Upper lobe of left lung (tissue), 4 donors: ENCODE results near the gene PHPT1.

Experiments
- EP300 ChIP-seq, 4 donors: sonication (generic); formaldehyde crosslinking; IDR thresholded peaks; one replicate each; pipeline ENCODE4 v1.5.1; 2017; ENCODE audit warnings: antibody characterized with exemption in 4 of 4, control low read depth in 2 of 4
- POLR2A ChIP-seq, 4 donors: fragments of 450-650 bp; IDR thresholded peaks; one replicate each; pipeline ENCODE4 v1.5.1; 2016 to 2017; ENCODE audit warnings: antibody characterized with exemption in 4 of 4, mild to moderate bottlenecking in 2 of 4
- POLR2AphosphoS5 ChIP-seq, 2 donors: sonication (generic); formaldehyde crosslinking; IDR thresholded peaks; one replicate each; pipeline ENCODE4 v1.5.1; 2017; ENCODE audit warnings: antibody characterized with exemption in 2 of 2
- TF ChIP-seq, protein P1 (sequence below), 6 experiments: fragments of 450-650 bp in 4 of 6; fragments of 200-600 bp in 2 of 6; sonication (generic) in 2 of 6; IDR thresholded peaks; one replicate each; pipeline ENCODE4 v1.5.1; 2016 to 2019; ENCODE audit warnings: antibody characterized with exemption in 6 of 6

DNA sequence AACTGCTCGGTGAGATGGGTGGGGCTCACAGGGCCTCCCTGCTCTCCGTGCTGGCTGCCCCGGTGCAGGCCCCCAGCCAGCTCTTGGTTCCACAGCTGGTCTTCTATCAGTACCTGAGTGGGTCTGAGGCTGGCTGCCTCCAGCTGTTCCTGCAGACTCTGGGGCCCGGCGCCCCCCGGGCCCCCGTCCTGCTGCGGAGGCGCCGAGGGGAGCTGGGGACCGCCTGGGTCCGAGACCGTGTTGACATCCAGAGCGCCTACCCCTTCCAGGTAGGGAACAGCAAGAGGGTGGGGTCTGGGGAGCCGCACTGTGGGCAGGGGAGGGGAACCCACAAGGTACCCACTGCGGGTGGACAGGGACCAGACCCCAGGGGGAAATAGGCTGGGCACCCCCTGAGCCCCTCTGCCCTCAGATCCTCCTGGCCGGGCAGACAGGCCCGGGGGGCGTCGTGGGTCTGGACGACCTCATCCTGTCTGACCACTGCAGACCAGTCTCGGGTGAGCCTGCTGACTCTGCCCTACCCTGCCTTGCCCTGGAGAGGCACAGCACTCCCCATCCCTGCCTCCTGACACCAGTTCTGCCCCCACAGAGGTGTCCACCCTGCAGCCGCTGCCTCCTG lies 5.7 kb downstream of the PHPT1 start:
- TF ChIP-seq, protein P1, sequence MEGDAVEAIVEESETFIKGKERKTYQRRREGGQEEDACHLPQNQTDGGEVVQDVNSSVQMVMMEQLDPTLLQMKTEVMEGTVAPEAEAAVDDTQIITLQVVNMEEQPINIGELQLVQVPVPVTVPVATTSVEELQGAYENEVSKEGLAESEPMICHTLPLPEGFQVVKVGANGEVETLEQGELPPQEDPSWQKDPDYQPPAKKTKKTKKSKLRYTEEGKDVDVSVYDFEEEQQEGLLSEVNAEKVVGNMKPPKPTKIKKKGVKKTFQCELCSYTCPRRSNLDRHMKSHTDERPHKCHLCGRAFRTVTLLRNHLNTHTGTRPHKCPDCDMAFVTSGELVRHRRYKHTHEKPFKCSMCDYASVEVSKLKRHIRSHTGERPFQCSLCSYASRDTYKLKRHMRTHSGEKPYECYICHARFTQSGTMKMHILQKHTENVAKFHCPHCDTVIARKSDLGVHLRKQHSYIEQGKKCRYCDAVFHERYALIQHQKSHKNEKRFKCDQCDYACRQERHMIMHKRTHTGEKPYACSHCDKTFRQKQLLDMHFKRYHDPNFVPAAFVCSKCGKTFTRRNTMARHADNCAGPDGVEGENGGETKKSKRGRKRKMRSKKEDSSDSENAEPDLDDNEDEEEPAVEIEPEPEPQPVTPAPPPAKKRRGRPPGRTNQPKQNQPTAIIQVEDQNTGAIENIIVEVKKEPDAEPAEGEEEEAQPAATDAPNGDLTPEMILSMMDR (IDR thresholded peaks at IDR 0.05): no peak
- TF ChIP-seq POLR2AphosphoS5 (IDR thresholded peaks at IDR 0.05) (no peak), POLR2A (IDR thresholded peaks at IDR 0.05) (no peak), EP300 (IDR thresholded peaks at IDR 0.05) (no peak)
